Adipocyte (in vitro differentiated cells): Measurements from ENCODE around the gene NCOA1.

ENCODE experiments used
- DNase-seq: peaks from one replicate; pipeline ENCODE4 v3.0.0-alpha.2; 2015; ENCODE audit warnings: low read depth
- H3K27me3 ChIP-seq: replicated peaks from 2 replicates; pipeline ENCODE4 v1.7.0; 2013; ENCODE audit warnings: mild to moderate bottlenecking, low read length, moderate library complexity; ENCODE audit not compliant: control insufficient read depth, insufficient read depth
- H3K36me3 ChIP-seq: 2 replicates; pipeline ENCODE4 v1.7.0; 2013; ENCODE audit warnings: low read length, mild to moderate bottlenecking, moderate library complexity; ENCODE audit not compliant: control insufficient read depth, insufficient read depth, severe bottlenecking
- H3K4me1 ChIP-seq: 2 replicates; pipeline ENCODE4 v1.7.0; 2013; ENCODE audit warnings: mild to moderate bottlenecking, low read length, moderate library complexity; ENCODE audit not compliant: control insufficient read depth, insufficient read depth
- H3K4me3 ChIP-seq: 2 replicates; pipeline ENCODE4 v1.7.0; 2013; ENCODE audit warnings: mild to moderate bottlenecking, low read length, moderate library complexity
- H3K9ac ChIP-seq: 2 replicates; pipeline ENCODE4 v1.7.0; 2013; ENCODE audit warnings: mild to moderate bottlenecking, low read length, moderate library complexity
- H3K9me3 ChIP-seq: 2 replicates; pipeline ENCODE4 v1.7.0; 2013; ENCODE audit warnings: mild to moderate bottlenecking, low read length, moderate library complexity; ENCODE audit not compliant: control insufficient read depth

The NCOA1 gene

GRCh38 chr2:24749069-24749691 lies 258.1 kb downstream of the NCOA1 start:
- no peak for DNase-seq
- peaks cover 28% of the 10 kb centered on the region for H3K36me3 ChIP-seq
- H3K4me3 ChIP-seq: no peak overlapping the region
- no peaks in the 10 kb centered on the region for H3K4me1 ChIP-seq
- no peaks in the 10 kb centered on the region for H3K27me3 ChIP-seq
- H3K9ac ChIP-seq: no peak overlapping the region
- no peaks in the 10 kb centered on the region for H3K9me3 ChIP-seq

GRCh38 chr2:24754985-24755705 lies 264.1 kb downstream of the NCOA1 start:
- H3K36me3 ChIP-seq: peaks cover 63% of the 10 kb centered on the region
- DNase-seq: no peak
- H3K4me1 ChIP-seq: no peaks in the 10 kb centered on the region
- no peaks in the 10 kb centered on the region for H3K9me3 ChIP-seq
- H3K27me3 ChIP-seq: no peaks in the 10 kb centered on the region
- H3K9ac ChIP-seq: no peak overlapping the region
- H3K4me3 ChIP-seq: no peak overlapping the region

DNA sequence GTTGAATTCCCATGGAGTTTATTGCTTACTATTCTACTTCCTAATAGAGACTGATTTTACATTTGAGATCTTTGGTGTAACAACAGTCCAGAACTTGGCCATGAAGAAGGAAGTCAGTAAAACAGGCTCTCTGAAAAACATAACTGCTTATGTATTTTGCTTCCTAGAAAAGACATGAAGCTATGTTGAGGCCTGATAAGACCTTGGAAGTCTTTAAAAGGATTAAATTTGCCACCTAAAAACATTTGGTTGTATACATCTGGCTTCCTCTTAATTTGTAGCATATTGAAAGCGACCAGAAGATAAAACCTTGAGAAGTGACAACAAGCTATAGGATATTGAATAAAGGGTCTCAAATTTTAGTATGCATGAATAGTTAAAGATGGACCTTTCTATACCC lies 265.7 kb downstream of the NCOA1 start:
- Histone ChIP-seq H3K4me3 (no peak overlapping the region), H3K9me3 (no peaks in the 10 kb centered on the region), H3K9ac (no peak overlapping the region), H3K27me3 (no peaks in the 10 kb centered on the region), H3K36me3 (peaks cover 63% of the 10 kb centered on the region), H3K4me1 (no peaks in the 10 kb centered on the region)
- DNase-seq: no peak

DNA sequence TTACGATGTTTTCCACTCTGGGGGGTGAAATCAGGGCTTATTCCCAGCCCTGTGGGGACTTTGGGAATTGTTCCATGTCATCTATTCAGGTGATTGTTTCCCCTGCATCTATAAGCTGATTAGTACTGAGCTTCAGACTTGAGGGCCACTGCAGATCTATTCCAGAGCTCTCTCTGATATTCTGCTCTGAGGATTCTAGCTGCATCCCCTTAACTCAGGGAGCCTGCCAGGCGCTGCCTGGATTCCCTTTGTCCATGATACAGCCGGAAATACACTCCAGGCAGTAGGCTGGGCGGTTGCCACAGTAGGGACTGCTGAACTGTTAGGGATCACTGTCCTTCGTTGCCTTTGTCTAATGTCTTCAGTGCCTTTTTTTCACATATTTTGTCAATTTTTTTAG lies 270.8 kb downstream of the NCOA1 start:
- H3K36me3 ChIP-seq: peaks cover 39% of the 10 kb centered on the region

DNA sequence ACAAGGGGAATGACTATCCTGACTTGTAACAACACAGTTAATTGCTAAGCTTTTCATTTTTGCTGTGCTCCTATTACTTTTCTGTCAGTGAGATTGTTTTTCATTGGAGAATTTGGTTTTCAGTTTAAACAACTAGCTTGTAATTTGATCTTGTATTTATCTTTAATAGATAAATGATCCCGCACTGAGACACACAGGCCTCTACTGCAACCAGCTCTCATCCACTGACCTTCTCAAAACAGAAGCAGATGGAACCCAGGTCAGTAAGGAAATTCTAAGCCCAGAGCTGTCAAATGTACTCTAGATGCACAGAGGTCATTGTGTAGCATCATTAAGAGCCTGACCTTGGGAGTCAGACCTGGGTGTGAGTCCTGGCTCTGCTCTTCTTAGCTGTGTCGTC lies 271.5 kb downstream of the NCOA1 start:
- H3K27me3 ChIP-seq: no peaks in the 10 kb centered on the region
- H3K36me3 ChIP-seq: peaks cover 39% of the 10 kb centered on the region
- DNase-seq: no peak
- no peak overlapping the region for H3K9ac ChIP-seq
- H3K4me3 ChIP-seq: no peak overlapping the region
- peaks cover 4% of the 10 kb centered on the region for H3K4me1 ChIP-seq
- no peaks in the 10 kb centered on the region for H3K9me3 ChIP-seq

More for the DNA sequence above, 270.8 kb downstream of the NCOA1 start:
- H3K27me3 ChIP-seq: no peaks in the 10 kb centered on the region
- no peak for DNase-seq
- no peak overlapping the region for H3K9ac ChIP-seq
- no peaks in the 10 kb centered on the region for H3K9me3 ChIP-seq
- no peak overlapping the region for H3K4me3 ChIP-seq
- peaks cover 4% of the 10 kb centered on the region for H3K4me1 ChIP-seq

DNA sequence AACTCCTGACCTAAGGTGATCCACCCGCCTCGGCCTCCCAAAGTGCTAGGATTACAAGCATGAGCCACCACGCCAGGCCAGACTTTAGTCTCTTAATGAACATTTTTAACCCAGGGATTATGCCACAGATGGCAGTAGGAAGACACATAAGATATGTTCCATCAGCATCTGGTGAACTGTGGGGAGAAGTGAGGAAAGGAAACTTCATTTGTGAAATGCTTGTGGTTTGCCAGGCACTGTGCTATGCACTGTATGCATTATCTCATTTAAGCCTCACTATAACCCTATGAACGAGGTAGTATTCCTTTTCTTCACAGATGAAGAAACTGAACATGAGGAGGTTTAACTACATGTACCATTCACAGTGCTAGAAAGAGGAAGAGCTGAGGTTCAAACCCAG lies 272.8 kb downstream of the NCOA1 start:
- Histone ChIP-seq H3K9me3 (no peaks in the 10 kb centered on the region), H3K4me1 (peaks cover 4% of the 10 kb centered on the region), H3K9ac (no peak overlapping the region), H3K36me3 (peaks cover 31% of the 10 kb centered on the region), H3K27me3 (no peaks in the 10 kb centered on the region), H3K4me3 (no peak overlapping the region)
- DNase-seq: no peak

- H3K27me3 ChIP-seq: no peaks in the 10 kb centered on the region
- no peak overlapping the region for H3K9ac ChIP-seq
- H3K4me3 ChIP-seq: no peak overlapping the region
- H3K36me3 ChIP-seq: peaks cover 30% of the 10 kb centered on the region
- no peaks in the 10 kb centered on the region for H3K9me3 ChIP-seq
- no peak for DNase-seq
- H3K4me1 ChIP-seq: peaks cover 4% of the 10 kb centered on the region
These were observed 275.6 kb downstream of the NCOA1 start for GRCh38 chr2:24766609-24767008.

- Histone ChIP-seq H3K4me3 (no peak overlapping the region), H3K4me1 (peaks cover 4% of the 10 kb centered on the region), H3K9ac (no peak overlapping the region), H3K27me3 (no peaks in the 10 kb centered on the region), H3K36me3 (peaks cover 22% of the 10 kb centered on the region), H3K9me3 (no peaks in the 10 kb centered on the region)
- DNase-seq: no peak
These were observed 277.0 kb downstream of the NCOA1 start for GRCh38 chr2:24768013-24768412.

GRCh38 chr2:24768601-24769000 lies 277.5 kb downstream of the NCOA1 start:
- H3K36me3 ChIP-seq: peaks cover 21% of the 10 kb centered on the region
- no peaks in the 10 kb centered on the region for H3K27me3 ChIP-seq
- peaks cover 4% of the 10 kb centered on the region for H3K4me1 ChIP-seq
- no peak overlapping the region for H3K4me3 ChIP-seq
- H3K9me3 ChIP-seq: no peaks in the 10 kb centered on the region
- DNase-seq: no peak
- no peak overlapping the region for H3K9ac ChIP-seq

GRCh38 chr2:24771061-24771460 lies 280.0 kb downstream of the NCOA1 start:
- Histone ChIP-seq H3K4me1 (no peaks in the 10 kb centered on the region), H3K36me3 (peaks cover 14% of the 10 kb centered on the region), H3K9ac (no peak overlapping the region), H3K9me3 (no peaks in the 10 kb centered on the region), H3K4me3 (no peak overlapping the region), H3K27me3 (no peaks in the 10 kb centered on the region)
- no peak for DNase-seq

- Histone ChIP-seq H3K9me3 (no peaks in the 10 kb centered on the region), H3K27me3 (no peaks in the 10 kb centered on the region), H3K36me3 (peaks cover 14% of the 10 kb centered on the region), H3K4me1 (no peaks in the 10 kb centered on the region), H3K4me3 (no peak overlapping the region), H3K9ac (no peak overlapping the region)
- DNase-seq: no peak
These were observed 280.9 kb downstream of the NCOA1 start for GRCh38 chr2:24771764-24772586.
